Measurements from ENCODE around the gene ELF2. TPM values are rescaled to one million over a fixed set of nuclear protein-coding genes. Genes with fewer than 3 reads are reported as not detected.
"Not testable (repeated sequence)": the region's sequence is repeated elsewhere in the genome, so short reads cannot be mapped to it uniquely, and the experiment has no call there.

Gene ELF2
- total and polyA plus RNA-seq, 2 donors (not counting 3 experiments of a cell fraction or from before 2014, with no cell fraction given), result 16.4 to 35.1 TPM

DNA sequence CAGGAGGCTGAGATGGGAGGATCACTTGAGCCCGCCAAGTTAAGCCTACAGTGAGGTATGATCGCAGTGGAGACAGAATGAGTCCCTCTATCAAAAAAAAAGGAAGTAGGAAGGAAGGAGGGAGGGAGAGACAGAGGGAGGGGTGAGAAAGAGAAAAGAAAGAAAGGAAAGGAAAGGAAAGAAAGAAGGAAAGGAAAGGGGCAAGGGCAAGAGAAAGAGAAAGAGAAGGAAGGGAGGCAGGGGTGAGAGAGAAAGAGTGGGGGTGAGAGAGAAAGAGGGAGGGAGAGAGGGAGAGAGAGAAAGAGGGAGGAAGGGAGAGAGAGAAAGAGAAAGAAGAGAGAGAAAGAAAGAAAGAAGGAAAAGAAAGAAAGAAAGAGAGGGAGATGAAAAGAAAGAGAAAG, 13.2 kb downstream of the ELF2 start:
- no peaks in the 10 kb centered on the region for H3K27me3 ChIP-seq (ENCODE audit: control insufficient read depth in 2 of 2, insufficient read depth in 2 of 2, low read length in 2 of 2)
- BruUV-seq (replicated peaks), result no TSS peak
- CTCF ChIA-PET, result no interaction called here
- POLR2A ChIA-PET, result no interaction called here
- dilution Hi-C loops (cut with MboI; ENCODE audit: extremely low pct_ligation_motif_present, low sequenced_read_pairs), result no loop called here
- no peak overlapping the region for H3K4me2 ChIP-seq (ENCODE audit: insufficient read depth, low read length)
- H3K36me3 ChIP-seq (ENCODE audit: control insufficient read depth in 2 of 2, extremely low read depth in 1 of 2, insufficient read depth in 2 of 2, low read length in 2 of 2), result no peaks in the 10 kb centered on the region
- no peak overlapping the region for H3K4me3 ChIP-seq (replicated peaks in 1 of 3; ENCODE audit: insufficient read depth in 1 of 3, low read depth in 1 of 3, low read length in 3 of 3)
- H3K79me2 ChIP-seq (ENCODE audit: control insufficient read depth, insufficient read depth, low read length), result no peaks in the 10 kb centered on the region
- H3K4me1 ChIP-seq (ENCODE audit: control insufficient read depth, extremely low read depth, insufficient read depth, low read length), result peaks cover 9% of the 10 kb centered on the region
- FAIRE-seq (no peak), DNase-seq (ENCODE audit: low read depth, low spot score) (no peak)
- no peak overlapping the region for H2AFZ ChIP-seq (ENCODE audit: low read depth, low read length)
- intact Hi-C loops (cut with micrococcal nuclease), result no loop called here
- H3K9me3 ChIP-seq (replicated peaks; ENCODE audit: control insufficient read depth, insufficient read depth, low read length), result no peaks in the 10 kb centered on the region
- TF ChIP-seq FOS (IDR thresholded peaks at IDR 0.05; ENCODE audit: borderline replicate concordance, insufficient read depth, low read length) (no peak), GATA2 (IDR thresholded peaks at IDR 0.05; ENCODE audit: insufficient read depth, insufficient read length, low read depth, low read length) (no peak), JUN (IDR thresholded peaks at IDR 0.05; ENCODE audit: borderline replicate concordance, insufficient read depth, insufficient read length, low read depth) (no peak), CTCF (IDR thresholded peaks at IDR 0.05; ENCODE audit: extremely low read depth in 1 of 2, insufficient read depth in 1 of 2, low read depth in 1 of 2, low read length in 2 of 2) (no peak), POLR2AphosphoS5 (IDR thresholded peaks at IDR 0.05; ENCODE audit: insufficient read depth, low read depth, low read length) (no peak), POLR2A (IDR thresholded peaks at IDR 0.05; ENCODE audit: low read depth, low read length) (no peak), MYC (IDR thresholded peaks at IDR 0.05; ENCODE audit: low read depth, low read length) (no peak), EZH2 (IDR thresholded peaks at IDR 0.05; ENCODE audit: borderline replicate concordance, low read depth, low read length, severe bottlenecking) (no peak)
- TF ChIP-seq, protein P1, sequence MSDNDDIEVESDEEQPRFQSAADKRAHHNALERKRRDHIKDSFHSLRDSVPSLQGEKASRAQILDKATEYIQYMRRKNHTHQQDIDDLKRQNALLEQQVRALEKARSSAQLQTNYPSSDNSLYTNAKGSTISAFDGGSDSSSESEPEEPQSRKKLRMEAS (IDR thresholded peaks at IDR 0.05; ENCODE audit: insufficient read depth, insufficient read length), result no peak
- no peak overlapping the region for H3K27ac ChIP-seq (ENCODE audit: insufficient read depth, low read depth, low read length)
- H3K9me1 ChIP-seq (replicated peaks; ENCODE audit: control insufficient read depth, extremely low read depth, insufficient read depth, low read length), result no peaks in the 10 kb centered on the region
- H4K20me1 ChIP-seq (replicated peaks; ENCODE audit: control insufficient read depth, extremely low read depth, insufficient read depth, low read length), result peaks cover 4% of the 10 kb centered on the region
- H3K9ac ChIP-seq (replicated peaks; ENCODE audit: extremely low read depth, insufficient read depth, low read length), result no peak overlapping the region

DNA sequence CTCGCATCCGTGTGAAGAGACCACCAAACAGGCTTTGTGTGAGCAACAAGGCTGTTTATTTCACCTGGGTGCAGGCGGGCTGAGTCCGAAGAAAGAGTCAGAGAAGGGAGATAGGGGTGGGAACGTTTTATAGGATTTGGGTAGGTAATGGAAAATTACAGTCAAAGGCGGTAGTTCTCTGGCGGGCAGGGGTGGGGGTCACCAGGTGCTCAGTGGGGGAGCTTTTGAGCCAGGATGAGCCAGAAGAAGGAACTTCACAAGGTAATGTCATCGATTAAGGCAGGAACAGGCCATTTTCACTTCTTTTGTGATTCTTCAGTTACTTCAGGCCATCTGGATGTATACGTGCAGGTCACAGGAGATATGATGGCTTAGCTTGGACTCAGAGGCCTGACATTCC, 19.0 kb downstream of the ELF2 start:
- H3K79me2 ChIP-seq (ENCODE audit: control insufficient read depth, insufficient read depth, low read length); FAIRE-seq; H3K27ac ChIP-seq (ENCODE audit: insufficient read depth, low read depth, low read length); dilution Hi-C loops (cut with MboI; ENCODE audit: extremely low pct_ligation_motif_present, low sequenced_read_pairs); H3K9me3 ChIP-seq (replicated peaks; ENCODE audit: control insufficient read depth, insufficient read depth, low read length); H3K4me2 ChIP-seq (ENCODE audit: insufficient read depth, low read length); H3K4me1 ChIP-seq (ENCODE audit: control insufficient read depth, extremely low read depth, insufficient read depth, low read length); H2AFZ ChIP-seq (ENCODE audit: low read depth, low read length); BruUV-seq (replicated peaks); POLR2A ChIA-PET; DNase-seq (ENCODE audit: low read depth, low spot score); H3K9ac ChIP-seq (replicated peaks; ENCODE audit: extremely low read depth, insufficient read depth, low read length); H4K20me1 ChIP-seq (replicated peaks; ENCODE audit: control insufficient read depth, extremely low read depth, insufficient read depth, low read length); H3K9me1 ChIP-seq (replicated peaks; ENCODE audit: control insufficient read depth, extremely low read depth, insufficient read depth, low read length); H3K36me3 ChIP-seq (ENCODE audit: control insufficient read depth in 2 of 2, extremely low read depth in 1 of 2, insufficient read depth in 2 of 2, low read length in 2 of 2); H3K4me3 ChIP-seq (replicated peaks in 1 of 3; ENCODE audit: insufficient read depth in 1 of 3, low read depth in 1 of 3, low read length in 3 of 3); H3K27me3 ChIP-seq (ENCODE audit: control insufficient read depth in 2 of 2, insufficient read depth in 2 of 2, low read length in 2 of 2); intact Hi-C loops (cut with micrococcal nuclease); CTCF ChIA-PET: not testable (repeated sequence)
